Urinary bladder (tissue), 4 donors: ENCODE data around the gene PROB1. TPM values are rescaled to one million over a fixed set of nuclear protein-coding genes. Genes with fewer than 3 reads are reported as not detected.
"Not testable (repeated sequence)": the region's sequence is repeated elsewhere in the genome, so short reads cannot be mapped to it uniquely, and the experiment has no call there.

Experiments used
- DNase-seq: peaks from one replicate; pipeline ENCODE4 v3.0.0-alpha.2; 2015; ENCODE audit errors: extremely low spot score
- H3K27ac ChIP-seq: one replicate; pipeline ENCODE4 v1.5.1; 2013; ENCODE audit warnings: low read depth, mild to moderate bottlenecking, moderate library complexity
- H3K36me3 ChIP-seq: one replicate; pipeline ENCODE4 v1.6.1; 2013; ENCODE audit warnings: mild to moderate bottlenecking, moderate library complexity; ENCODE audit not compliant: insufficient read depth
- H3K4me1 ChIP-seq: one replicate; pipeline ENCODE4 v1.6.1; 2013; ENCODE audit warnings: mild to moderate bottlenecking, moderate library complexity; ENCODE audit not compliant: insufficient read depth
- H3K4me3 ChIP-seq: one replicate; pipeline ENCODE4 v1.5.1; 2013; ENCODE audit warnings: low read depth, low read length
- WGBS: extraction: QIAGEN DNeasy Blood & Tissue Kit; methylation state at CpG from one replicate; pipeline ENCODE4 v1.1.7; 2013; 5-methylcytosine and 5-hydroxymethylcytosine counted together
- polyA plus RNA-seq: library from polyadenylated mRNA; stranded (reverse); fragments of 200-250 nt; gene quantifications from one replicate; pipeline ENCODE4 v1.2.3, GENCODE V29; 2013
- total RNA-seq: library from RNA; depleted of rRNA; stranded (reverse); fragments of >200 nt; gene quantifications from one replicate; pipeline ENCODE4 v1.2.3, GENCODE V29; 2014
- donor health status: healthy with polysubstance abuse.
- donor health status: healthy.

PROB1 gene
- total and polyA plus RNA-seq, 2 donors = 1.4 to 3.1 TPM

- Histone ChIP-seq H3K4me1 (no peaks in the 10 kb centered on the region), H3K4me3 (no peak overlapping the region), H3K36me3 (peaks cover 7% of the 10 kb centered on the region), H3K27ac (no peak overlapping the region)
- 72% methylated on average over 2 of the region's 2 CpGs for WGBS
- DNase-seq = no peak
Observed at GRCh38 chr5:139368613-139369012, 26.3 kb downstream of the PROB1 start.

DNA sequence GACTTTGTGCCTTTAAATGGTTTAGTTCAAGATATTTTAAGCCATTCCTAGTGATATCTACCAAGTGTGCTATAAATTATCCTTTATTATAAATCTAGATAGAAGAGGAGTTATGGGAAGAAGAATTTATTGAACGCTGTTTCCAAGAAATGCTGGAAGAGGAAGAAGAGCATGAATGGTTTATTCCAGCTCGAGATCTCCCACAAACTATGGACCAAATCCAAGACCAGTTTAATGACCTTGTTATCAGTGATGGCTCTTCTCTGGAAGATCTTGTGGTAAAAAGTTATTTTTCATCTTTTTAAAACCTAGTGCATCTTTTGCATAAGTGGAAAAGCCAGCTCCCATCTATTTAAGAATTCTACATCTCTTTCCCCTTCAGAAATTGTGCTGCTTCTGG lies 30.4 kb downstream of the PROB1 start:
- peaks cover 5% of the 10 kb centered on the region for H3K36me3 ChIP-seq
- WGBS = 29% methylated on average over 2 of the region's 2 CpGs
- H3K27ac ChIP-seq = no peak overlapping the region

GRCh38 chr5:139363937-139364336 lies 31.0 kb downstream of the PROB1 start:
- no peaks in the 10 kb centered on the region for H3K4me1 ChIP-seq
- H3K36me3 ChIP-seq = peaks cover 5% of the 10 kb centered on the region
- no peak overlapping the region for H3K27ac ChIP-seq
- no peak for DNase-seq
- no peak overlapping the region for H3K4me3 ChIP-seq
- WGBS = 26% methylated on average over 2 of the region's 2 CpGs

More for the DNA sequence above, 30.4 kb downstream of the PROB1 start:
- H3K4me3 ChIP-seq = no peak overlapping the region
- peak; percentile 72 for DNase-seq
- no peaks in the 10 kb centered on the region for H3K4me1 ChIP-seq

DNA sequence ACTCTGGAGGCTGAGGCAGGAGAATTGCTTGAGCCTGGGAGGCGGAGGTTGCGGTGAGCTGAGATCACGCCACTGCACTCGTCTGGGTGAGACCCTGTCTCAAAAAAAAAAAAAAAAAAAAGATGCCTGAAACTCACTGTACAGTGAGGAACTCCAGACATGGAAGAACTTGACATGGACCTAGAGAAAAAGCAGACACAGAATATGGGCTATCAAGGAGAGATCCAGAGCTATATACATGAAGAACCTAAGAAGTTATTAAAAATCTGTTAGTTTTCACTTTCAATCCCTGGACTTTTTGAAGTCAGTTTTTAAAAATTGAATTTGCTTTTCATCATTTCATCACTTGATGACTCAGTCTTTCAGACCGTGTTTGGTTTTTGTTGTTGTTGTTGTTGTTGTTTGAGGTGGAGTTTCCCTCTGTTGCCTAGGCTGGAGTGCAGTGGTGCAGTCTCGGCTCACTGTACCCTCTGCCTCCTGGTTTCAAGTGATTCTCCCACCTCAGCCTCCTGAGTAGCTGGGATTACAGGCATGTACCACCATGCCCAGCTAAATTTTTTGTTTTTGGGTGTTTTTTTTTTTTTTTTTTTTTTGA lies 33.0 kb downstream of the PROB1 start:
- Histone ChIP-seq H3K27ac (no peak overlapping the region), H3K4me3 (no peak overlapping the region), H3K4me1 (no peaks in the 10 kb centered on the region), H3K36me3 (peaks cover 4% of the 10 kb centered on the region)
- DNase-seq = no peak
- WGBS = 67% methylated on average over 6 of the region's 6 CpGs

DNA sequence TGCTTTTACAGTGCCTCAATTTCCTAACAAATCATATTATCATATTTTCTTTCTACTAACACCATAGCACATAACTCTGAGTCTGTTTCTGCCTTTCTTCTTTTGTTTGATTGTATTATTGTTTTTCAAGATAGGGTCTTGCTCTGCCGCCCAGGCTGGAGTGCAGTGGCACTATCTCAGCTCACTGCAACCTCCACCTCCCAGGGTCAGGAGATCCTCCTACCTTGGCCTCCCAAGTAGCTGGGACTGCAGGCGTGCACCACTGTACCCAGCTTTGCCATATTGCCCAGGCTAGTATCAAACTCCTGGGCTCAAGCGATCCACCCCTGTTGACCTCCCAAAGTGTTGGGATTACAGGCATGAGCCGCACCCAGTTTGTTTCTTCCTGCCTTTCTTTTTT lies 34.5 kb downstream of the PROB1 start:
- peaks cover 2% of the 10 kb centered on the region for H3K36me3 ChIP-seq
- no peak for DNase-seq
- no peaks in the 10 kb centered on the region for H3K4me1 ChIP-seq
- no peak overlapping the region for H3K27ac ChIP-seq
- WGBS = 96% methylated on average over 4 of the region's 4 CpGs
- no peak overlapping the region for H3K4me3 ChIP-seq

DNA sequence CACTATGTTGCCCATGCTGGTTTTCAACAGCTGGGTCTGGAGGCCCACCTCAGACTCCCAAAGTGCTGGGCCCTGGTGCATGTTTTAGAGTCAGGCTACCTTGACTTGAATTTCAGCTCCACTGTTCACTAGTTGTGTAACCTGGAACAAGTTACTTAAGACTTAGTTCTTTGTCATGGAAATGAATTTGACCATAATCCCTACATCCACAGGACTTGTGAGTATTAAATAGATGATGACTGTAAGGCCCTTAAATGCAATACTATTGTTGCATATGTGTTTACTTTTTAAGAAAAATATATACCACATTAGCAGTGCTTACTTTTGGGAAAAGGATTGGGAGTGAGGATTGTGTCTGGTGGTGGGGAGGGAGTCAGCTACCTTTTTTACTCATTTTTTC lies 36.8 kb downstream of the PROB1 start:
- no peak for DNase-seq
- H3K27ac ChIP-seq = no peak overlapping the region
- H3K36me3 ChIP-seq = no peaks in the 10 kb centered on the region
- no peaks in the 10 kb centered on the region for H3K4me1 ChIP-seq
- no peak overlapping the region for H3K4me3 ChIP-seq

GRCh38 chr5:139355900-139356299 lies 39.0 kb downstream of the PROB1 start:
- not testable (repeated sequence) for H3K4me3 ChIP-seq, H3K27ac ChIP-seq, H3K4me1 ChIP-seq, H3K36me3 ChIP-seq, DNase-seq
- WGBS = 97% methylated on average over 8 of the region's 8 CpGs

DNA sequence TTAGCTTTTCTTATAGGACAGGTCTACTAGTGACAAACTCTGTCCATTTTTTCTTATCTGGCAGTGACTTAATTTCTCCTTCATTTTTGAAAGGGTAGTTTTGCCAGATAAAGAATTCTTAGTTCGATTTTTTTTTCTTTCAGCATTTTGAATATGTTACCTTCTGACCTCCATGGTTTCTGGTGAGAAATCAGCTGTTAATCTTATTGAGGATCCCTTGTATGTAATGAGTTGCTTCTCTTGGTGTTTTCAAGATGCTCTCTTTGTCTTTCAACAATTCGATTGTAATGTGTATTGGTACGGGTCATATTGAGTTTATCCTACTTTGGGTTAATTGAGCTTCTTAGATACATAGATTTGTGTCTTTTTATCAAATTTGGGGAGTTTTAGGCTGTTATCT lies 40.7 kb downstream of the PROB1 start:
- WGBS = 95% methylated on average over 3 of the region's 3 CpGs
- no peaks in the 10 kb centered on the region for H3K4me1 ChIP-seq
- H3K27ac ChIP-seq = no peak overlapping the region
- DNase-seq = no peak
- no peak overlapping the region for H3K4me3 ChIP-seq
- no peaks in the 10 kb centered on the region for H3K36me3 ChIP-seq

DNA sequence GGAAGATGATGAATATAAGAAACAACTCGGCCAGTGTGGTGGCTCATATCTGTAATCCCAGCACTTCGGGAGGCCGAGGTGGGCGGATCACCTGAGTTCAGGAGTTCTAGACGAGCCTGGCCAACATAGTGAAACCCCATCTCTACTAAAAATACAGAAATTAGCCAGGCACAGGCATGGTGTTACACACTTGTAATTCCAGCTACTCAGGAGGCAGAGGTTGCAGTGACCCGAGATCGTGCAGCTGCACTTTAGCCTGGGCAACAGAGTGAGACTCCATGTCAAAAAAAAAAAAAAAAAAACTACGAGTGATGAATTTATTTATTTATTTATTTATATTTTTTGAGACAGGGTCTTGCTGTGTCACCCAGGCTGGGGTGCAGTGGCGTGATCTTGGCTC lies 47.0 kb downstream of the PROB1 start:
- not testable (repeated sequence) for H3K4me3 ChIP-seq, H3K4me1 ChIP-seq, H3K36me3 ChIP-seq, H3K27ac ChIP-seq, DNase-seq
- WGBS = 93% methylated on average over 9 of the region's 9 CpGs

DNA sequence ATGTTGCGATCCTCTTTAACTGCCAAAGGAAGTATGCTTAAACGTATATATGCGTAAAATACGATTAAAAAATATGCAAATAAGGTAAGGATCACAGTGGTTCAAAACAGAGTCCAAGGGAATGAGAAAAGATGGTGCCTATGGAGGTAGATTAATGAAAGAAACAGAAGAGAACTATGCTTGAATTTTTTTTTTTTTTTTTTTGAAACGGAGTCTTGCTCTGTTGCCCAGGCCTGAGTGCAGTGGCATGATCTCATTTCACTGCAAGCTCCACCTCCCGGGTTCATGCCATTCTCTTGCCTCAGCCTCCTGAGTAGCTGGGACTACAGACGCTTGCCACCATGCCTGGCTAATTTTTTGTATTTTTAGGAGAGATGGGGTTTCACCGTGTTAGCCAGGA lies 49.5 kb downstream of the PROB1 start:
- WGBS = 96% methylated on average over 8 of the region's 8 CpGs
- H3K27ac ChIP-seq, H3K4me1 ChIP-seq, DNase-seq, H3K36me3 ChIP-seq, H3K4me3 ChIP-seq: not testable (repeated sequence)

GRCh38 chr5:139344177-139344576 lies 50.7 kb downstream of the PROB1 start:
- Histone ChIP-seq H3K4me1 (no peaks in the 10 kb centered on the region), H3K27ac (no peak overlapping the region), H3K36me3 (no peaks in the 10 kb centered on the region), H3K4me3 (no peak overlapping the region)
- WGBS = 58% methylated on average over 2 of the region's 2 CpGs
- DNase-seq = no peak

DNA sequence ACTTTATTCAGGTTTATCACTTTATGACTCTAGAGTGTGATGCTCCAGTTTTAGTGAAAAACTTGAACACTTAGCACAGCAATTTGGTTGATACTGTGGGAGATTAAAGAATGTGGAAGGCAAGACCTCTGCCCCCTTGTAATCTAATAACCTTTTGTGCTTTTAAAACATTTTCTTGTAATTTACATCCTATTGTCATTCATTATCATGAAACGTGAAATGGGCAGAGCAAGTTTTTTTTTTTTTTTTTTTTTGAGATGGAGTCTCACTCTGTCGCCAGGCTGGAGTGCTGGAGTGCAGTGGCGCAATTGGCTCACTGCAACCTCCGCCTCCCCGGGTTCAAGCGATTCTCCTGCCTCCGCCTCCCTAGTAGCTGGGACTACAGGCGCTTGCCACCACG lies 51.4 kb downstream of the PROB1 start:
- Histone ChIP-seq H3K36me3 (no peaks in the 10 kb centered on the region), H3K27ac (no peak overlapping the region), H3K4me3 (peak overlapping the region; percentile 18), H3K4me1 (no peaks in the 10 kb centered on the region)
- 82% methylated on average over 9 of the region's 9 CpGs for WGBS
- no peak for DNase-seq

DNA sequence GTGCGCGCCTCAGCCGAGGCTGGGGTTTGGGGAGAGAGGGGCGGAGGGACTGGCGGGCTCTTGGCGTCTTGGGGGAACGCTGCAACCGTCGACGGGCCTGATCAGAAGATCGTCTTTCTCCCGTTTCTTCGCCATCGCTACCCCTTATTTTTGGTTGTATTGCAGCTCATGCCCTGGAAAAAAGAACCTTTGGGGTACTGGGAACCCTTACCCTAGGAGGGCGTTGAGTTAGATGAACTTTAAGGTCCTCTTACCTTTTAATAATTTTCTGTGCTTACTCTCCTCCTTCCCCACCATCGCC lies 52.5 kb downstream of the PROB1 start:
- Histone ChIP-seq H3K4me1 (no peaks in the 10 kb centered on the region), H3K4me3 (peak overlapping the region; percentile 68), H3K27ac (peak overlapping the region; percentile 99), H3K36me3 (no peaks in the 10 kb centered on the region)
- no peak for DNase-seq
- WGBS = 1% methylated on average over 16 of the region's 16 CpGs

DNA sequence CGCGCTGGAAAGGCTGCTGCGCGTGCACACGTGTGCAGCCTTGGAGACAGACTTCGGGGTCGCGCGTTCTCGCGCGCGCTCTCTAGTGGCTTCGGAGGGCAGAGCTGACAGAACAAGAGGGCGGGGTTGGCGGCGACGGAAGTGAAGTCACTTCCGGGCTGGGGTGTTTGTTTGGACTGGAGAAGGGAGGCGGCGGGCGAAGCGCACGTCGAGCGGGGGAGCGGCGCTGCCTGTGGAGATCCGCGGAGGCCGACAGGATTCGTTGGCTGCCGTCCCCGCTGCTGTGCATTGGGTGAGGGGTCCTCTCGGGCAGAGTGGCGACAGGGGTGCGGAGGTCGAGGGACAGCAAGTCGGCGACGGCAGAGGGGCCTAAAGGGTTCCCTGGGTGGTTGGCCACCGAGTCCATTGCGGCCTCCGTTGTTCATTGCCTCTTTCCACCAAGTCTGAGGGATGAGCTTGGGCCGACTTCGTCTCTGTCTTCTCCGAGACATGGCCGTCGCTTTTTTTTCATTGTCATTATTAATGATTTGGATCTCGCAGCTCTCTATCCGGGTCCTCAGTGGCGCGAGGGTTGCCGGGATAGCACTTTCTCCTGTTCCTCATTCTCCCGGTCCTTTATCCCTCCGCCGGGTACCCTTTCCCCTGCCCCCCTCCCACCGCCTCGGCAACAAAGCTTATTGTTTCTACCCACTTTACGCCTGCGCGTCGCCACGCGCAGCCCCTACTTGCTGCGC lies 53.0 kb downstream of the PROB1 start, which contains the start of gene PAIP2:
TSS of gene PAIP2 (plus strand) at position 166 of the 734 bp plus-strand sequence. CDS start 21,931 bp downstream, outside the sequence.
- H3K36me3 ChIP-seq = no peaks in the 10 kb centered on the region
- peak; percentile 93 for DNase-seq
- H3K4me1 ChIP-seq = no peaks in the 10 kb centered on the region
- H3K27ac ChIP-seq = peak within 1 kb of the TSS; percentile 99
- H3K4me3 ChIP-seq = peak within 1 kb of the TSS; percentile 68
- under 1% methylated on average over 66 of the region's 66 CpGs for WGBS
